SK-N-SH treated with all-trans-retinoic acid at 6 μM for 48 hours (cell line): ENCODE data around the gene ARID5B.

Experiments used
- ATAC-seq: fragments of 200-7000 bp; cut with Tn5 transposase; 3 replicates; pipeline ENCODE4 v1.9.1; 2020; ENCODE audit warnings: mild to moderate bottlenecking, moderate library complexity
- ARNTL ChIP-seq: fragments of 450-650 bp; formaldehyde crosslinking; IDR thresholded peaks from 2 replicates; pipeline ENCODE4 v1.5.0; 2020; ENCODE audit warnings: low read depth, mild to moderate bottlenecking, moderate library complexity, borderline replicate concordance
- CREB5 ChIP-seq: fragments of 250-450 bp; sonication (Bioruptor Pico); IDR thresholded peaks from 2 replicates; pipeline ENCODE4 v1.5.1; 2020; ENCODE audit warnings: low read depth, mild to moderate bottlenecking, moderate library complexity
- CSDC2 ChIP-seq: fragments of 250-450 bp; sonication (Bioruptor Pico); IDR thresholded peaks from 2 replicates; pipeline ENCODE4 v1.5.0; 2020; ENCODE audit warnings: mild to moderate bottlenecking, moderate library complexity
- ESRRG ChIP-seq: fragments of 250-450 bp; sonication (Bioruptor Pico); IDR thresholded peaks from 2 replicates; pipeline ENCODE4 v1.6.1; 2021; ENCODE audit warnings: mild to moderate bottlenecking
- GLIS3 ChIP-seq: fragments of 250-450 bp; sonication (Bioruptor Pico); IDR thresholded peaks from 2 replicates; pipeline ENCODE4 v1.5.0; 2020; ENCODE audit warnings: mild to moderate bottlenecking, moderate library complexity
- ISL1 ChIP-seq: fragments of 250-450 bp; sonication (Bioruptor Pico); IDR thresholded peaks from 2 replicates; pipeline ENCODE4 v2.1.2; 2022; ENCODE audit warnings: mild to moderate bottlenecking, moderate library complexity
- OSR1 ChIP-seq: fragments of 250-450 bp; sonication (Bioruptor Pico); IDR thresholded peaks from 2 replicates; pipeline ENCODE4 v1.8.0; 2022; ENCODE audit warnings: moderate library complexity, mild to moderate bottlenecking, inconsistent platforms
- PATZ1 ChIP-seq: fragments of 250-450 bp; sonication (Bioruptor Pico); IDR thresholded peaks from 2 replicates; pipeline ENCODE4 v1.8.0; 2020; ENCODE audit warnings: mild to moderate bottlenecking, moderate library complexity, borderline replicate concordance
- POU6F1 ChIP-seq: fragments of 250-450 bp; sonication (Bioruptor Pico); IDR thresholded peaks from 2 replicates; pipeline ENCODE4 v1.8.0; 2021; ENCODE audit warnings: low read depth, mild to moderate bottlenecking, moderate library complexity, borderline replicate concordance
- PPARA ChIP-seq: fragments of 250-450 bp; sonication (Bioruptor Pico); IDR thresholded peaks from 2 replicates; pipeline ENCODE4 v1.5.0; 2020; ENCODE audit warnings: mild to moderate bottlenecking, borderline replicate concordance
- RARB ChIP-seq: fragments of 250-450 bp; sonication (Bioruptor Pico); IDR thresholded peaks from 2 replicates; pipeline ENCODE4 v1.8.0; 2021; ENCODE audit warnings: mild to moderate bottlenecking, moderate library complexity
- SNAI2 ChIP-seq: fragments of 250-450 bp; sonication (Bioruptor Pico); IDR thresholded peaks from 2 replicates; pipeline ENCODE4 v1.5.0; 2020; ENCODE audit warnings: mild to moderate bottlenecking, moderate library complexity
- TCF4 ChIP-seq: fragments of 250-450 bp; sonication (Bioruptor Pico); IDR thresholded peaks from 2 replicates; pipeline ENCODE4 v1.8.0; 2021; ENCODE audit warnings: mild to moderate bottlenecking, moderate library complexity, borderline replicate concordance
- TOX ChIP-seq: fragments of 250-450 bp; sonication (Bioruptor Pico); IDR thresholded peaks from 2 replicates; pipeline ENCODE4 v1.8.0; 2021; ENCODE audit warnings: mild to moderate bottlenecking, moderate library complexity, borderline replicate concordance
- TSHZ2 ChIP-seq: fragments of 250-450 bp; sonication (Bioruptor Pico); IDR thresholded peaks from 2 replicates; pipeline ENCODE4 v1.5.0; 2020; ENCODE audit warnings: mild to moderate bottlenecking, moderate library complexity
- ZC3H10 ChIP-seq: fragments of 250-450 bp; sonication (Bioruptor Pico); IDR thresholded peaks from 2 replicates; pipeline ENCODE4 v1.5.1; 2021; ENCODE audit warnings: mild to moderate bottlenecking, moderate library complexity
- ZNF565 ChIP-seq: fragments of 450-650 bp; formaldehyde crosslinking; conservative IDR thresholded peaks from 2 replicates; pipeline ENCODE4 v1.5.0; 2020; ENCODE audit warnings: low read depth, mild to moderate bottlenecking, moderate library complexity
- ZNF70 ChIP-seq: fragments of 450-650 bp; formaldehyde crosslinking; IDR thresholded peaks from 2 replicates; pipeline ENCODE4 v1.5.0; 2020; ENCODE audit warnings: mild to moderate bottlenecking, moderate library complexity
- TF ChIP-seq, protein P1 (sequence below): fragments of 250-450 bp; sonication (Bioruptor Pico); IDR thresholded peaks from 2 replicates; pipeline ENCODE4 v1.5.1; 2021; ENCODE audit warnings: mild to moderate bottlenecking, moderate library complexity

The ARID5B gene

DNA sequence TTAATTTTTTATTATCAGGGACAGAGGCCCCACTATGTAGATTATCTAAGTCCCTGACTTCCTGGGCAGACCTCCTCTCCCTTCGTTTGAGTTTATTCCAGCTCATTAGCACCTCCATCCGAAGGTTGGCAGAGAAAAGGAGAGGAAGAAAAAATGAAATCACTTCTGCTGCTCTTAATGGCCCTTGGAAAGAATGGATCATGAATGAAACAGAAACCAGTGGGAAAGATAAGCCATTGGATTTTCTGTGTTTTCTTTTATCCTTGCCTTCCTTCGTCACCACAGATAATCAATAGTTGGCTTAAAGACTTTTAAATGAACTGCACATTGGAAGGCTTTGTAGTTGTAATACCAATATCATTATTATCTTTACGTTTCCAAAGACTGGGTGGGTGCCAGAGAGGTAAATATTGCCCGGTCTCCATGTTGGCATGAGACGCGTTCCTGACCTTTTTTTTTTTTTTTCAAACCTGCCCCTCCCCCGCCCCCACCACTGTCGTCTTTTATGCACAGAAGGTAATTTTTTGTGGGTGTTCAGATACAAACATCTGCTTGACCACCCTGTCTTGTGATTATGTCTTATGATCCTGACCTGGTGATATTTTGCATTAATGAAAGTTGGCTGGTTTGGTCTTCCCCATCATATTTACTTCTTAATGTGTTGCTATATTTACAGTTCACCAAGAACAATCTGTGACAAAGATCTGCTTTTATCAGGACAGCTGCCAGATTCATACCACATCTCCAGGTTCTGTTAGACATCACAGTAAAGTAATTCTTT lies 116.8 kb downstream of the ARID5B start:
- TF ChIP-seq PPARA (CRISPR knock-in tag): no peak
- no peak for TF ChIP-seq GLIS3
- no peak for TF ChIP-seq POU6F1 (CRISPR knock-in tag)
- TF ChIP-seq CREB5 (CRISPR knock-in tag): no peak
- TF ChIP-seq ISL1: no peak
- TF ChIP-seq ZC3H10 (CRISPR knock-in tag): no peak
- TF ChIP-seq, all 23 proteins: peak for 0
- ATAC-seq: no peak

DNA sequence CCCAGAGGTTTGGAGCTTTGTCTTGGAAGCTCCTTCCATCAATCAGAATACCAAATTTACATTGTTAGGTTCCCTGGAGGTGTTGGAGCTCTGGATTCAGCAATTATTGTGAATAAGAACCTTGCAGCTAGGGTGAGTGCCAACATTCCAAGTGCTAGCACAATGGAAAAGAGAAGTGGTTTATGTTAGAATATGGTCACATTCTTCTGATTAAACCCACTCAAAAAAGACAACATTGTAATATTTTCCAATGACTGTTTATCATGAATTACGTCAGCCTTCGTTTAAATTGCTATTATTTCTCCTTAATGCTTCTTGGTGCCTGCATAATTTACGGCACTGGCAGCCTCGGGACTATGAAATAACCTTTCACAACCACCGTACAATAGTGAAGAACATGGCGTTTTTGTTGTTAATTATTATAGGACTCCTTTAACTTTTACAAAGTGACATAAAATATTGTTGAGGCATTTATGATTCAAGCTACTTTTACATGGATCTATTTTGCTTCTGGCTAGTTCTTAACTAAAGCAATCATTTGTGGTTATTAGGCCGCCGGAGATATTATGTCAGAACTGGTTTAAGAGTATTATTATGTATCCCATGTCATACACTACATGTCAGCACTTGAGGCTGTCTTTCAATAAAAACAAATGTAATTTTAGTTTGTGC lies 117.7 kb downstream of the ARID5B start:
- TF ChIP-seq SNAI2 (CRISPR knock-in tag) (no peak), CREB5 (CRISPR knock-in tag) (no peak), ISL1 (0 out of 2 replicates have a peak, but pooled peaks have one; percentile 38), ZNF70 (CRISPR knock-in tag) (no peak), TOX (peak; percentile 6; the same call in 1 of the 2 replicates), CSDC2 (CRISPR knock-in tag) (no peak)
- ATAC-seq: peak; percentile 12; the same call in 2 of the 3 replicates

- ATAC-seq: no peak
- no peak for TF ChIP-seq OSR1
- TF ChIP-seq, protein P1, sequence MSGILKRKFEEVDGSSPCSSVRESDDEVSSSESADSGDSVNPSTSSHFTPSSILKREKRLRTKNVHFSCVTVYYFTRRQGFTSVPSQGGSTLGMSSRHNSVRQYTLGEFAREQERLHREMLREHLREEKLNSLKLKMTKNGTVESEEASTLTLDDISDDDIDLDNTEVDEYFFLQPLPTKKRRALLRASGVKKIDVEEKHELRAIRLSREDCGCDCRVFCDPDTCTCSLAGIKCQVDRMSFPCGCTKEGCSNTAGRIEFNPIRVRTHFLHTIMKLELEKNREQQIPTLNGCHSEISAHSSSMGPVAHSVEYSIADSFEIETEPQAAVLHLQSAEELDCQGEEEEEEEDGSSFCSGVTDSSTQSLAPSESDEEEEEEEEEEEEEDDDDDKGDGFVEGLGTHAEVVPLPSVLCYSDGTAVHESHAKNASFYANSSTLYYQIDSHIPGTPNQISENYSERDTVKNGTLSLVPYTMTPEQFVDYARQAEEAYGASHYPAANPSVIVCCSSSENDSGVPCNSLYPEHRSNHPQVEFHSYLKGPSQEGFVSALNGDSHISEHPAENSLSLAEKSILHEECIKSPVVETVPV (CRISPR knock-in tag): no peak
- no peak for TF ChIP-seq ESRRG (CRISPR knock-in tag)
- TF ChIP-seq TSHZ2 (CRISPR knock-in tag): no peak
- no peak for TF ChIP-seq ZC3H10 (CRISPR knock-in tag)
- no peak for TF ChIP-seq RARB (CRISPR knock-in tag)
- no peak for TF ChIP-seq PATZ1 (CRISPR knock-in tag)
- TF ChIP-seq POU6F1 (CRISPR knock-in tag): no peak
- no peak for TF ChIP-seq ZNF565 (CRISPR knock-in tag)
- no peak for TF ChIP-seq PPARA (CRISPR knock-in tag)
- TF ChIP-seq ARNTL (CRISPR knock-in tag): no peak
- TF ChIP-seq TCF4: no peak
- TF ChIP-seq, all 23 proteins: peak for 0
Measured at GRCh38 chr10:62019685-62020359, 118.3 kb downstream of the ARID5B start.
